Measurements from ENCODE around the gene PLD2.

The PLD2 gene

DNA sequence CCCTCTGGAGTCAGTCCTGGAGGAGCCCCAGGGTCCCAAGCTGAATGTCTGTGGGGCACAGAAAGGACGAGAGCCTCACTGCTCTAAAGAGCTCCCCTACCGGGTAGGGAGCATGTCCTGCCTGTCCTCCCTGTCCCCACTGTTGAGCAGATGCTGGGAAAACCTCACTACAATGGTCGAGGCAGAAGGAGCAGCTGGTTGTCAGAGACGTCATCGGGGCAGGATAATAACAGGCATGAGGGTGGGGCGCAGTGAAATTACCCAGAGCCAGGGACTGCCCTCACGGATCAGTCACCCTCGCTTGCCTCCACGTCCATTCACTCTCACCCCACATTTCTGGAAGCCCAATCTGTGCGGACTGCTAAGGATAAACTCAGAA lies 34.7 kb upstream of the PLD2 start:
- ChIA-PET POLR2A (no interaction called here), CTCF (interaction anchor here (0.6 to 2.0 kb wide), 4 partner anchors 11 to 111 kb away, joined by 3 to 9 read pairs (median 4); no protein-coding TSS in a partner anchor)
- H3K27ac ChIP-seq (ENCODE audit: extremely low read depth, low read depth, low read length), result no peak overlapping the region
- no peaks in the 10 kb centered on the region for H3K4me1 ChIP-seq (ENCODE audit: control insufficient read depth, insufficient read depth, low read length)
- no peaks in the 10 kb centered on the region for H3K36me3 ChIP-seq (ENCODE audit: control insufficient read depth in 2 of 2, insufficient read depth in 1 of 2, low read length in 2 of 2)
- H3K4me3 ChIP-seq (ENCODE audit: low read depth, low read length), result no peak overlapping the region
- no peaks in the 10 kb centered on the region for H3K9me3 ChIP-seq (ENCODE audit: control insufficient read depth, insufficient read depth, low read depth, low read length)
- 0 out of 2 replicates have a peak, but pooled peaks have one; percentile 20 for TF ChIP-seq PRDM10 (tag by site-specific recombination; IDR thresholded peaks at IDR 0.05)
- no peak for TF ChIP-seq ZNF140 (tag by site-specific recombination; IDR thresholded peaks at IDR 0.05)
- TF ChIP-seq ZNF701 (tag by site-specific recombination; IDR thresholded peaks at IDR 0.05), result no peak

DNA sequence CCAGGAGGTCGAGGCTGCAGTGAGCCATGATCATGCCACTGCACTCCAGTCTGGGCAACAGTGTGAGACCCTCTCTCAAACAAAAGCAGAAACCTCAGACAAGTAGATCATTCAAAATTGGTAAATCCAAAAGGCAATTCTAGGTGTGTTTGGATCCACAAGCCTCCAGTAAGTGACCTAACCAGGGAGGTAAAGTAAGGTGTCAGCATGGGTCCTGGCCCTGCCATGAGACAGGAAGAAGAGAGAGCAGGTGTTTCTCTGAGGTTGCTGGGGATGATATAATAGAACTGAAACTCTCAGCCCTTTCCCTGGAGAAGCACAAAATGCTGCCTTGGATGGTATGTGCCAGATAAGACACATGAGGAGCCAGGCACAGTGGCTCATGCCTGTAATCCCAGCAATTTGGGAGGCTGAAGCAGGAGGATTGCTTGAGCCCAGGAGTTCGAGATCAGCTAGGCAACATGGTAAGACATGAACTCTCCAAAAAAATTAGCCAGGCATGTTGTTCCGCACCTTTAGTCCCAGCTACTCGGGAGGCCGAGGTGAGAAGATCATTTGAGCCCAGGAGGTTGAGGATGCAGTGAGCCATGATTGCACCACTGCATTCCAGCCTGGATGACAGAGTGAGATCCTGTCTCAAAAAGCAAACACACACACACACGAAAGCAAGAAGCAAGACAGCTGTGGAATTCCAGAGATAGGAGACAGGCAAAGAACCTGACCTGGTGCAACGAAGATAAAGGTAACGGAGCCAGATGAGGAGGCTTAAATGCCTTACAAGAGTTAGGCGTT lies 28.8 kb upstream of the PLD2 start:
- Histone ChIP-seq H3K4me1 (ENCODE audit: control insufficient read depth, insufficient read depth, low read length) (no peaks in the 10 kb centered on the region), H3K36me3 (ENCODE audit: control insufficient read depth in 2 of 2, insufficient read depth in 1 of 2, low read length in 2 of 2) (no peaks in the 10 kb centered on the region), H3K27ac (ENCODE audit: extremely low read depth, low read depth, low read length) (no peak overlapping the region), H3K4me3 (ENCODE audit: low read depth, low read length) (no peak overlapping the region), H3K9me3 (ENCODE audit: control insufficient read depth, insufficient read depth, low read depth, low read length) (no peaks in the 10 kb centered on the region)
- ChIA-PET POLR2A (interaction anchor here (3.1 kb wide), 1 partner anchor 11 kb away, joined by 23 read pairs; the partner anchor contains the start of gene GLTPD2), CTCF (interaction anchor here (0.6 to 5.4 kb wide), 2 partner anchors 12 to 111 kb away, joined by 3 to 37 read pairs; partner anchors contain the start of gene GLTPD2)
- TF ChIP-seq ZBTB48 (tag by site-specific recombination; IDR thresholded peaks at IDR 0.05) (no peak), ZEB2 (tag by site-specific recombination; IDR thresholded peaks at IDR 0.05) (no peak), ZNF211 (tag by site-specific recombination; IDR thresholded peaks at IDR 0.05; ENCODE audit: low read depth) (no peak), PRDM10 (tag by site-specific recombination; IDR thresholded peaks at IDR 0.05) (peak; percentile 48; the same call in 1 of the 2 replicates)

DNA sequence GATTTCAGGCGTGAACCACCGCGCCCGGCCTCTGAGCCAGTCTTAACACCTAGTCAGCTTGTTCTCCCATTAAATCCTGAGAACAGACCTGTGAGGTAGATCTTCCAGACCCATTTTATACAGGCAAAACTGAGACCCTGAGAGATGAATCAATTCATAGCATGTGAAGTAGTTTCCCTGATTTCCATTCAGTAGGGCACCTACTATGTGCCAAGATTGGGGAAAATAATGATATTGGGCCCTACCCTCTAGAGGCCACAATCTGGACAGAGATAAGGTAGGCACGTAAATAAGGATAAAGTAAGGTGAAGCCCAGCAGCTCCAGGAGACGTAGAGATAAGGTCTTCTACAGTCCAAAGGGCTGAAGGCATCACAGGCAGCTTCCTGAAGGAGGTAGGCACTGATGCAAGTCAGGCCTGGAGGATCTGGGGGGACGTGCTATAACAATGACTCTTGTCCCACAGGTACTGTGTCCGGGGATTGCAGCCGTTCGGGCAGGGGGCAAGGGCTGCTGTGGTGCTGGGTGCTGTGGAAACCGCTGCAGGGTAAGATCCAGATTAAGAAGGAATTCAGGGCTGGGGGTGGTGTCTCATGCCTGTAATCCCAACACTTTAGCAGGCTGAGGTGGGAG lies 26.5 kb upstream of the PLD2 start:
- Histone ChIP-seq H3K27ac (ENCODE audit: extremely low read depth, low read depth, low read length) (no peak overlapping the region), H3K9me3 (ENCODE audit: control insufficient read depth, insufficient read depth, low read depth, low read length) (no peaks in the 10 kb centered on the region), H3K36me3 (ENCODE audit: control insufficient read depth in 2 of 2, insufficient read depth in 1 of 2, low read length in 2 of 2) (no peaks in the 10 kb centered on the region), H3K4me3 (ENCODE audit: low read depth, low read length) (no peak overlapping the region), H3K4me1 (ENCODE audit: control insufficient read depth, insufficient read depth, low read length) (no peaks in the 10 kb centered on the region)
- ChIA-PET POLR2A (interaction anchor here (3.1 kb wide), 1 partner anchor 9 kb away, joined by 23 read pairs; the partner anchor contains the start of gene GLTPD2), CTCF (interaction anchor here (0.7 to 5.4 kb wide), 4 partner anchors 9 to 210 kb away, joined by 3 to 37 read pairs (median 4); partner anchors contain the start of gene GLTPD2)
- TF ChIP-seq ZNF629 (tag by site-specific recombination; IDR thresholded peaks at IDR 0.05), result no peak
- TF ChIP-seq ZEB2 (tag by site-specific recombination; IDR thresholded peaks at IDR 0.05), result no peak
- TF ChIP-seq ZBTB8A (tag by site-specific recombination; IDR thresholded peaks at IDR 0.05), result no peak
- TF ChIP-seq SCRT2 (tag by site-specific recombination; IDR thresholded peaks at IDR 0.05), result no peak
- no peak for TF ChIP-seq ZNF114 (tag by site-specific recombination; IDR thresholded peaks at IDR 0.05)
- no peak for TF ChIP-seq ZNF112 (tag by site-specific recombination; IDR thresholded peaks at IDR 0.05)
- no peak for TF ChIP-seq SP2 (tag by site-specific recombination; IDR thresholded peaks at IDR 0.05)
- no peak for TF ChIP-seq KLF8 (tag by site-specific recombination; IDR thresholded peaks at IDR 0.05)
- TF ChIP-seq ZNF18 (tag by site-specific recombination; IDR thresholded peaks at IDR 0.05), result no peak
- no peak for TF ChIP-seq MEIS1 (CRISPR knock-in tag; IDR thresholded peaks at IDR 0.05; ENCODE audit: borderline replicate concordance)
- no peak for TF ChIP-seq ZNF549 (tag by site-specific recombination; IDR thresholded peaks at IDR 0.05)
- TF ChIP-seq OVOL3 (tag by site-specific recombination; IDR thresholded peaks at IDR 0.05), result no peak

Measured in HEK293 (cell line).